Measurements from ENCODE around the gene RAP1A. TPM values are rescaled to one million over a fixed set of nuclear protein-coding genes. Genes with fewer than 3 reads are reported as not detected.

RAP1A gene
- total and polyA plus RNA-seq, 2 experiments from 2014 or later, result 37.6 to 40.0 TPM

- Histone ChIP-seq H3K4me3 (no peak overlapping the region), H3K9ac (no peak overlapping the region), H3K36me3 (ENCODE audit: low read depth) (no peaks in the 10 kb centered on the region), H3K27ac (no peak overlapping the region), H2AFZ (no peak overlapping the region), H3K79me2 (ENCODE audit: insufficient read depth) (no peaks in the 10 kb centered on the region), H3K9me2 (ENCODE audit: insufficient read depth) (no peaks in the 10 kb centered on the region), H3K4me1 (ENCODE audit: insufficient read depth) (peaks cover 14% of the 10 kb centered on the region), H3K27me3 (replicated peaks; ENCODE audit: insufficient read depth) (no peaks in the 10 kb centered on the region), H3K4me2 (ENCODE audit: unreplicated experiment) (no peak overlapping the region), H3F3A (ENCODE audit: insufficient read depth) (no peaks in the 10 kb centered on the region), H4K20me1 (ENCODE audit: insufficient read depth) (no peaks in the 10 kb centered on the region), H3K9me3 (ENCODE audit: low read depth) (no peaks in the 10 kb centered on the region)
- 87 to 88% methylated on average over 7 of the region's 7 CpGs for WGBS, 2 experiments (ENCODE audit: low coverage in 1 of 2, low lambda C conversion rate in 2 of 2, missing lambda C conversion rate in 2 of 2)
- in situ Hi-C loops (cut with MboI), result no loop called here
- DNase-seq, result no peak
- TF ChIP-seq EZH2 (IDR thresholded peaks at IDR 0.05; ENCODE audit: insufficient read depth, poor library complexity, severe bottlenecking) (no peak), EZH2phosphoT487 (IDR thresholded peaks at IDR 0.05; ENCODE audit: insufficient read depth, low read depth) (no peak)
These were observed 103.7 kb downstream of the RAP1A start for GRCh38 chr1:111723091-111723806.

- H3K36me3 ChIP-seq (ENCODE audit: low read depth), result no peaks in the 10 kb centered on the region
- H4K20me1 ChIP-seq (ENCODE audit: insufficient read depth), result no peaks in the 10 kb centered on the region
- TF ChIP-seq EZH2 (IDR thresholded peaks at IDR 0.05; ENCODE audit: insufficient read depth, poor library complexity, severe bottlenecking), result no peak
- no peak for TF ChIP-seq EZH2phosphoT487 (IDR thresholded peaks at IDR 0.05; ENCODE audit: insufficient read depth, low read depth)
- H3F3A ChIP-seq (ENCODE audit: insufficient read depth), result no peaks in the 10 kb centered on the region
- H3K4me2 ChIP-seq (ENCODE audit: unreplicated experiment), result no peak overlapping the region
- no peaks in the 10 kb centered on the region for H3K9me2 ChIP-seq (ENCODE audit: insufficient read depth)
- H2AFZ ChIP-seq, result no peak overlapping the region
- peaks cover 14% of the 10 kb centered on the region for H3K4me1 ChIP-seq (ENCODE audit: insufficient read depth)
- no peaks in the 10 kb centered on the region for H3K9me3 ChIP-seq (ENCODE audit: low read depth)
- no peak for DNase-seq
- in situ Hi-C loops (cut with MboI), result no loop called here
- H3K27ac ChIP-seq, result no peak overlapping the region
- H3K4me3 ChIP-seq, result no peak overlapping the region
- 0 to 9% methylated on average over 1 of the region's 1 CpG for WGBS, 2 experiments (ENCODE audit: low coverage in 1 of 2, low lambda C conversion rate in 2 of 2, missing lambda C conversion rate in 2 of 2)
- no peak overlapping the region for H3K9ac ChIP-seq
- no peaks in the 10 kb centered on the region for H3K27me3 ChIP-seq (replicated peaks; ENCODE audit: insufficient read depth)
- no peaks in the 10 kb centered on the region for H3K79me2 ChIP-seq (ENCODE audit: insufficient read depth)
These were observed 104.3 kb downstream of the RAP1A start for GRCh38 chr1:111723871-111724270.

- Histone ChIP-seq H2AFZ (no peak overlapping the region), H4K20me1 (ENCODE audit: insufficient read depth) (no peaks in the 10 kb centered on the region), H3K4me3 (no peak overlapping the region), H3K27me3 (replicated peaks; ENCODE audit: insufficient read depth) (no peaks in the 10 kb centered on the region), H3K36me3 (ENCODE audit: low read depth) (no peaks in the 10 kb centered on the region), H3K4me1 (ENCODE audit: insufficient read depth) (peaks cover 14% of the 10 kb centered on the region), H3K9ac (no peak overlapping the region), H3K9me2 (ENCODE audit: insufficient read depth) (no peaks in the 10 kb centered on the region), H3K9me3 (ENCODE audit: low read depth) (no peaks in the 10 kb centered on the region), H3K79me2 (ENCODE audit: insufficient read depth) (no peaks in the 10 kb centered on the region), H3K4me2 (ENCODE audit: unreplicated experiment) (no peak overlapping the region), H3F3A (ENCODE audit: insufficient read depth) (no peaks in the 10 kb centered on the region), H3K27ac (no peak overlapping the region)
- in situ Hi-C loops (cut with MboI), result no loop called here
- no peak for DNase-seq
- 26 to 33% methylated on average over 5 of the region's 5 CpGs for WGBS, 2 experiments (ENCODE audit: low coverage in 1 of 2, low lambda C conversion rate in 2 of 2, missing lambda C conversion rate in 2 of 2)
- TF ChIP-seq EZH2 (IDR thresholded peaks at IDR 0.05; ENCODE audit: insufficient read depth, poor library complexity, severe bottlenecking), result no peak
- no peak for TF ChIP-seq EZH2phosphoT487 (IDR thresholded peaks at IDR 0.05; ENCODE audit: insufficient read depth, low read depth)
These were observed 105.6 kb downstream of the RAP1A start for GRCh38 chr1:111725192-111725591.

- DNase-seq, result no peak
- Histone ChIP-seq H2AFZ (no peak overlapping the region), H3F3A (ENCODE audit: insufficient read depth) (no peaks in the 10 kb centered on the region), H3K27ac (no peak overlapping the region), H3K36me3 (ENCODE audit: low read depth) (no peaks in the 10 kb centered on the region), H3K9ac (no peak overlapping the region), H4K20me1 (ENCODE audit: insufficient read depth) (no peaks in the 10 kb centered on the region), H3K9me2 (ENCODE audit: insufficient read depth) (no peaks in the 10 kb centered on the region), H3K4me2 (ENCODE audit: unreplicated experiment) (no peak overlapping the region), H3K9me3 (ENCODE audit: low read depth) (no peaks in the 10 kb centered on the region), H3K79me2 (ENCODE audit: insufficient read depth) (no peaks in the 10 kb centered on the region), H3K4me1 (ENCODE audit: insufficient read depth) (peaks cover 2% of the 10 kb centered on the region), H3K27me3 (replicated peaks; ENCODE audit: insufficient read depth) (no peaks in the 10 kb centered on the region), H3K4me3 (no peak overlapping the region)
- no peak for TF ChIP-seq EZH2 (IDR thresholded peaks at IDR 0.05; ENCODE audit: insufficient read depth, poor library complexity, severe bottlenecking)
- no peak for TF ChIP-seq EZH2phosphoT487 (IDR thresholded peaks at IDR 0.05; ENCODE audit: insufficient read depth, low read depth)
- in situ Hi-C loops (cut with MboI), result no loop called here
- 84 to 85% methylated on average over 17 to 18 of the region's 18 CpGs for WGBS, 2 experiments (ENCODE audit: low coverage in 1 of 2, low lambda C conversion rate in 2 of 2, missing lambda C conversion rate in 2 of 2)
These were observed 107.5 kb downstream of the RAP1A start for GRCh38 chr1:111727056-111727455.

Measured in GM23248 (cell line).